Vagina (tissue), 2 donors: ENCODE measurements around the gene TBC1D23.
"Not testable (repeated sequence)": the region's sequence is repeated elsewhere in the genome, so short reads cannot be mapped to it uniquely, and the experiment has no call there.

Source experiments
- POLR2A ChIP-seq, 2 donors: fragments of 450-650 bp; IDR thresholded peaks; one replicate each; pipeline ENCODE4 v1.6.1; 2017; ENCODE audit warnings: antibody characterized with exemption in 2 of 2, mild to moderate bottlenecking in 2 of 2, moderate library complexity in 2 of 2
- TF ChIP-seq, protein P1 (sequence below), 3 experiments: fragments of 450-650 bp in 2 of 3; fragments of 200-600 bp in 1 of 3; sonication (generic) in 1 of 3; IDR thresholded peaks; one replicate each; pipeline ENCODE4 v1.5.1; 2017 to 2019; ENCODE audit warnings: antibody characterized with exemption in 3 of 3, mild to moderate bottlenecking in 2 of 3, moderate library complexity in 2 of 3

DNA sequence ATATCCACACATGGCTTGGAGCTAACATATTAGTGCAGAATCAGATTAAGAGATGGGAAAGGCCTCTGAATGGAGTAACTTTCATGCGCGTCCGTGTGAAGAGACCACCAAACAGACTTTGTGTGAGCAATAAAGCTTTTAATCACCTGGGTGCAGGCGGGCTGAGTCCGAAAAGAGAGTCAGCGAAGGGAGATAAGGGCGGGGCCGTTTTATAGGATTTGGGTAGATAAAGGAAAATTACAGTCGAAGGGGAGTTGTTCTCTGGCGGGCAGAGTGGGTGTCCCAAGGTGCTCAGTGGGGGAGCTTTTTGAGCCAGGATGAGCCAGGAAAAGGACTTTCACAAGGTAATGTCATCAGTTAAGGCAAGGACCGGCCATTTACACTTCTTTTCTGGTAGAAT is 2.1 kb downstream of the TBC1D23 start:
- not testable (repeated sequence) for TF ChIP-seq POLR2A (IDR thresholded peaks at IDR 0.05)
- TF ChIP-seq, protein P1, sequence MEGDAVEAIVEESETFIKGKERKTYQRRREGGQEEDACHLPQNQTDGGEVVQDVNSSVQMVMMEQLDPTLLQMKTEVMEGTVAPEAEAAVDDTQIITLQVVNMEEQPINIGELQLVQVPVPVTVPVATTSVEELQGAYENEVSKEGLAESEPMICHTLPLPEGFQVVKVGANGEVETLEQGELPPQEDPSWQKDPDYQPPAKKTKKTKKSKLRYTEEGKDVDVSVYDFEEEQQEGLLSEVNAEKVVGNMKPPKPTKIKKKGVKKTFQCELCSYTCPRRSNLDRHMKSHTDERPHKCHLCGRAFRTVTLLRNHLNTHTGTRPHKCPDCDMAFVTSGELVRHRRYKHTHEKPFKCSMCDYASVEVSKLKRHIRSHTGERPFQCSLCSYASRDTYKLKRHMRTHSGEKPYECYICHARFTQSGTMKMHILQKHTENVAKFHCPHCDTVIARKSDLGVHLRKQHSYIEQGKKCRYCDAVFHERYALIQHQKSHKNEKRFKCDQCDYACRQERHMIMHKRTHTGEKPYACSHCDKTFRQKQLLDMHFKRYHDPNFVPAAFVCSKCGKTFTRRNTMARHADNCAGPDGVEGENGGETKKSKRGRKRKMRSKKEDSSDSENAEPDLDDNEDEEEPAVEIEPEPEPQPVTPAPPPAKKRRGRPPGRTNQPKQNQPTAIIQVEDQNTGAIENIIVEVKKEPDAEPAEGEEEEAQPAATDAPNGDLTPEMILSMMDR (IDR thresholded peaks at IDR 0.05), result not testable (repeated sequence)
